Skeletal muscle satellite cell (primary cell): ENCODE data around the gene YIF1A. TPM values are rescaled to one million over a fixed set of nuclear protein-coding genes. Genes with fewer than 3 reads are reported as not detected.

Source experiments
- H3K27me3 ChIP-seq: 2 replicates; pipeline ENCODE4 v1.7.0; 2013; ENCODE audit warnings: low read length; ENCODE audit not compliant: control insufficient read depth, insufficient read depth
- H3K36me3 ChIP-seq: 2 replicates; pipeline ENCODE4 v1.7.0; 2013; ENCODE audit warnings: mild to moderate bottlenecking, control low read depth, low read length; ENCODE audit not compliant: insufficient read depth
- H3K4me1 ChIP-seq: 2 replicates; pipeline ENCODE4 v1.7.0; 2013; ENCODE audit warnings: low read length; ENCODE audit not compliant: control insufficient read depth, insufficient read depth
- H3K4me2 ChIP-seq: 2 replicates; pipeline ENCODE4 v1.7.0; 2013; ENCODE audit warnings: mild to moderate bottlenecking, low read length
- H3K4me3 ChIP-seq: 2 replicates; pipeline ENCODE4 v1.7.0; 2013; ENCODE audit warnings: low read length
- H3K9ac ChIP-seq: 2 replicates; pipeline ENCODE4 v1.7.0; 2013; ENCODE audit warnings: mild to moderate bottlenecking, low read depth, low read length, moderate library complexity
- H3K9me3 ChIP-seq: replicated peaks from 2 replicates; pipeline ENCODE4 v1.7.0; 2013; ENCODE audit warnings: mild to moderate bottlenecking, control low read depth, low read length
- total RNA-seq: library from RNA; depleted of rRNA; stranded (reverse); fragments of >200 nt; gene quantifications from 2 replicates; pipeline ENCODE4 v1.2.3, GENCODE V29; 2012; rRNA removed

YIF1A gene
- total RNA-seq: 181 and 287 TPM in 2 replicates

DNA sequence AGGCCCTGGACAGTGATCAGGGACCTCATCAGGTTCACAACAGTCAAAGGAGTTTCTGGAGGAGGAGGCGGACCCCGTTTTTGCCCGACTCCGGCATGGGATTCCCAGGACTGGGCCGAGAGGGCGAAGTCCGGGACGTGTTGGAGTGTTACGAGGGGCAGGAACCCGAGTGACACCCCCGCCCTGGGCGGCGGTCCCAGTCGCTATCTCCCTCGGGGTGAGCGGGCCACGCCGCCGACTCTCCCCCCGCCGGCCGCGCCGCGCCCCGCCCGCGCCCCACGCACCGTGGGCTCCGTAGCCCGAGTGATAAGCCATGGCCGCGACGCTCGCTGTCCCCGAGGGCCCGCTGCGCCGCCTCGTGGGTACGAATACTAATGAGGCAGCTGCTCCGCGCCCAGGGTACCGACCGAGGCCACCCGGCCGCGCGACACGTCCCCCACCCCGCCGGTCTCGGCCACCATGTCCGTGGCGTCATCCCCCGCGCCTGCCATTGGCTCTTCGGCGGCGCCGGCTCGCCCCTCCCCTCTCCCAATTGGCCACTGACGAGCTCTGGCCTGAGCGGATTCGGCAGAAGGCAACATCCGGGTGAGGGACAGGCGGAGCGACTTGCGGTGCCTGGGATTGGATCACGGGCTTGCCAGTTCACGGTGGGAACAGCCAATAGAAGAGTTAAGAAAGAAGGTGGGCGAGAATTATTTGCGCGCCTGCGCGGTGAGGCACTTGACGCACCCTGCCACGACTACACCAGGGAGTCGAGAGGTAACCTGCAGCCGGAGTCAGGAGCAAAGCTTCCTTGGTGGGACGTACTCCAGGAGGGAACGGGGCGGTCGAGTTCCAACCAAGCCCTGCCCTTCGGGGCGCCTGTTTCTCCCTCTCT is at the start of gene YIF1A:
YIF1A (minus strand) TSS at position 473 of the 877 bp plus-strand sequence; CDS start at position 315, 158 bp downstream.
- Histone ChIP-seq H3K9ac (peak within 1 kb of the TSS; percentile 96), H3K27me3 (peaks cover 30% of the 10 kb centered on the region)

GRCh38 chr11:66337103-66337899 is 48.4 kb upstream of the YIF1A start:
- peak overlapping the region; percentile 4 for H3K4me3 ChIP-seq
- H3K4me1 ChIP-seq: peaks cover 36% of the 10 kb centered on the region
- no peaks in the 10 kb centered on the region for H3K27me3 ChIP-seq
- peak overlapping the region; percentile 46 for H3K9ac ChIP-seq
- H3K36me3 ChIP-seq: peaks cover 57% of the 10 kb centered on the region
- peak overlapping the region; percentile 97 for H3K4me2 ChIP-seq
- no peaks in the 10 kb centered on the region for H3K9me3 ChIP-seq

More for the DNA sequence above, at the start of gene YIF1A:
- peak within 1 kb of the TSS; percentile 72 for H3K4me3 ChIP-seq
- H3K4me1 ChIP-seq: peaks cover 15% of the 10 kb centered on the region
- peaks cover 29% of the 10 kb centered on the region for H3K36me3 ChIP-seq
- H3K4me2 ChIP-seq: peak within 1 kb of the TSS; percentile 97
- no peaks in the 10 kb centered on the region for H3K9me3 ChIP-seq

- H3K27me3 ChIP-seq: no peaks in the 10 kb centered on the region
- no peaks in the 10 kb centered on the region for H3K9me3 ChIP-seq
- H3K4me2 ChIP-seq: peak within 1 kb of the TSS; percentile 97
- H3K36me3 ChIP-seq: peaks cover 57% of the 10 kb centered on the region
- peaks cover 36% of the 10 kb centered on the region for H3K4me1 ChIP-seq
- H3K9ac ChIP-seq: peak within 1 kb of the TSS; percentile 96
- peak within 1 kb of the TSS; percentile 86 for H3K4me3 ChIP-seq
Observed at GRCh38 chr11:66336234-66337102, 47.5 kb upstream of the YIF1A start, which contains the start of gene RIN1. RIN1 (minus strand) TSS chr11:66336434; CDS start chr11:66336402, 32 bp downstream.

DNA sequence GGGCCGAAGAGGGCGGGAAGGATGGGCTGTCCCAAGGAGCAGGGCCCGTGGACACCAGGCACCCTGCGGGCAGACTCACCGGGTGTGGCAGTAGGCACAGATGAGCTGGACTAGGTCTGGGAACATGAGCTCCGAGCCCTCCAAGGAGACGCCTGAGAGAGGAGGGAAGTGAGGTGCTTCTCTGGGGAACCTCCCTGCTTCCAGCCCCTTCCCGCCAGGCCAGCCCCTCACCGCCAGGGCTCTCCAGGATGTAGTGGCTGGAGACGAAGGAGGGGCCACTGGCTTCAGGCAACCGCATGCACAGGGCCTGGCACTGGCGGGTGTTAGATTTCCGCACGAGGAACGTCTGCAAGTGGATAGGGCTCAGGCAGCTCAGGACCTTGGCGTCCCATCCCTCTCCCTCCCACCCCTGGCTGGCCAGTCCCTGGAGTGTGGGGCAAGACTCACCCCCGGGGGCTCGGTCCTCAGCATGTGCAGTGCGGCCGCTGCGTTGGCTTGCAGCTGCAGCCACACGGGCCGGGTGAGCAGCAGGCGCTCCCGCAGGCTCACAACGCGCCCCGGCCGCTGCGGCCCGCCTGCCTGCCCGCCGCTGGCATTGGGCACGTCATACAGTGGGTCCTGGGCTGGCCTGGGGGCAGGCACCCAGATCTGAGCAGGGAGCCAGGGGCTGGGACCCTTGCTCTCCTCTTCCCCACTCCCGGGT is 46.7 kb upstream of the YIF1A start:
- Histone ChIP-seq H3K4me2 (peak overlapping the region; percentile 97), H3K9ac (peak overlapping the region; percentile 96), H3K9me3 (no peaks in the 10 kb centered on the region), H3K27me3 (no peaks in the 10 kb centered on the region), H3K36me3 (peaks cover 52% of the 10 kb centered on the region), H3K4me3 (peak overlapping the region; percentile 86), H3K4me1 (peaks cover 36% of the 10 kb centered on the region)

GRCh38 chr11:66334605-66335442 is 45.9 kb upstream of the YIF1A start:
- Histone ChIP-seq H3K36me3 (peaks cover 43% of the 10 kb centered on the region), H3K27me3 (no peaks in the 10 kb centered on the region), H3K4me2 (peak overlapping the region; percentile 97), H3K4me3 (peak overlapping the region; percentile 86), H3K9ac (peak overlapping the region; percentile 96), H3K4me1 (peaks cover 36% of the 10 kb centered on the region), H3K9me3 (no peaks in the 10 kb centered on the region)

DNA sequence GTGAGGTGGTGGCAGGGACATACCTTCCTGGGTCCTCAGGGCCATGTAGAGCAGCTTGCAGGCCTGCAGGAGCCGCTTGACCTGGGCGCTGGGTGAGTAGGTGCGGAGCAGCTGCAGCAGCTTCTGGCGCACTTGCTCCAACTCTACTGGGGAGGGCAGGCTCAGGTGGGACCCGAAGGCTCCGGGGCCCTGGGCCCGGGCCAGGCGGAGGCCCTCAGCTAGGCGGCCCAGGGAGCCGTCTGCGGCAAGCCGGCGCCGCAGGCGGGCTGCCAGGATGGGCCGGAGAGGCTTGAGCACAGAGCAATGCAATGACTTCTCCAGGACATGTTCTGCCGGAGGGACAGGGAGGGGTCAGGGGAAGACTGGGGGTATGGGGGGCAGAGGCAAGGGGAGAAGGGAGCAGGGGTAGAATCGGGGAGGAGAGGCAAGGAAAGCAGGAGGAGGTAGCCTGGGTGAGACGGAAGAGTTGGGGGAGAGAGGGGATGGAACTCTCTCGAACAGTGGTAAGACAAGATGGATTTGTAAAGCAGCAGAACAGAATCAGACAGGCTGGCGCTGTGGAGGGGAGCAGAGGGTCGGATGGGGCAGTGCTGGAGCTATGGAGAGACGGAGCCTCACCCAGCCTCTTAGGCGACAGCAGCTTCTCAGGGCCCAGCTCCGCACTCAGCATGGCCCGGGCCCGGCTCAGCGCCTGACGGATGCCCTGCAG is 45.1 kb upstream of the YIF1A start:
- peaks cover 36% of the 10 kb centered on the region for H3K4me1 ChIP-seq
- peak overlapping the region; percentile 96 for H3K9ac ChIP-seq
- no peaks in the 10 kb centered on the region for H3K27me3 ChIP-seq
- H3K36me3 ChIP-seq: peaks cover 35% of the 10 kb centered on the region
- peak overlapping the region; percentile 97 for H3K4me2 ChIP-seq
- H3K4me3 ChIP-seq: peak overlapping the region; percentile 86
- H3K9me3 ChIP-seq: no peaks in the 10 kb centered on the region

- Histone ChIP-seq H3K4me1 (peaks cover 40% of the 10 kb centered on the region), H3K9ac (no peak overlapping the region), H3K36me3 (peaks cover 28% of the 10 kb centered on the region), H3K9me3 (no peaks in the 10 kb centered on the region), H3K27me3 (no peaks in the 10 kb centered on the region), H3K4me2 (no peak overlapping the region), H3K4me3 (no peak overlapping the region)
Observed at GRCh38 chr11:66333220-66333877, 44.4 kb upstream of the YIF1A start.

DNA sequence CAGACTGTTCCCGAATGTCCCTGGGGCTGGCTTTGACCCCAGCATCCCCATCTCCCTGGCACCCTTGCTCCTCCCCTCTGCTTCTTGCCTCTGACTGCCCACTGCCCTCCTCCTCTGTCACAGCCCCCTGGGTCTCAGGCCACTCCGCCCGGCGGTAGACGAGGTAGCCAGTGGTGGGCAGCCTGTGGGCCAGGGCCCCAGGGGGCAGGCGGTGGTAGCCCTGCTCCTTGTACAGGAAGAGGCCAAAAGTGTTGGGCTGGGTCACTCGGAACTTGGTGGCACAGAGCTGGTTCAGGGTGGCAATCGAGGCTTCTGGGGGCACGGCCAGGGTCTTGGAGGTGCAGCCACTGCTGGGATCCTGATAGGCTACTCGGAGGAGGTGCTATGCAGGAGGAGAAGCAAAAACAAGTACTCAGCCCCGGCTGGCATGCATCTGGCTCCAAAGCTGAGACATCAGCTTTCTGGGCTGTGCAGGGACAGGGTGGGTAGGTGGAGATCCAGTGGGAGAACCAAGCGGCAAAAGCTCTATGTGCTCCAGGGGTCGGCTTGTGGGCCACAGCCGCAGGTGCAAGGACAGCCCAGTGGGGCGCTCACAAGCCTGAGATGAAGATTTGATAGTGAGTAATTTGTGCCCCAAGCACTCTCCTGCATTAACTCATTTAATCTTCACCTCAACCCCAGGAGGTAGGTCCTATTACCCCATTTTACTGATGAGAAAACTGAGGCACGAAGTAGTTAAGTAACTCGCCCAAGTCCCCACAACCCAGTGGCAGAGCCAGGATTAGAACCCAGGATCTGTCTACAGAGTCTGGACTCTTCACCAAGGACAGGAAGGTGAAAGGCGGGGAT is 43.7 kb upstream of the YIF1A start:
- Histone ChIP-seq H3K9me3 (no peaks in the 10 kb centered on the region), H3K4me1 (peaks cover 41% of the 10 kb centered on the region), H3K36me3 (peaks cover 28% of the 10 kb centered on the region), H3K27me3 (no peaks in the 10 kb centered on the region), H3K4me3 (no peak overlapping the region), H3K9ac (no peak overlapping the region), H3K4me2 (no peak overlapping the region)
